NCI-H1048 (cell line): ENCODE measurements around the gene CLDN14.

Source experiments
- DNase-seq: peaks from one replicate; lab custom pipeline; 2025; lab: John Stamatoyannopoulos, UW

The CLDN14 gene

DNA sequence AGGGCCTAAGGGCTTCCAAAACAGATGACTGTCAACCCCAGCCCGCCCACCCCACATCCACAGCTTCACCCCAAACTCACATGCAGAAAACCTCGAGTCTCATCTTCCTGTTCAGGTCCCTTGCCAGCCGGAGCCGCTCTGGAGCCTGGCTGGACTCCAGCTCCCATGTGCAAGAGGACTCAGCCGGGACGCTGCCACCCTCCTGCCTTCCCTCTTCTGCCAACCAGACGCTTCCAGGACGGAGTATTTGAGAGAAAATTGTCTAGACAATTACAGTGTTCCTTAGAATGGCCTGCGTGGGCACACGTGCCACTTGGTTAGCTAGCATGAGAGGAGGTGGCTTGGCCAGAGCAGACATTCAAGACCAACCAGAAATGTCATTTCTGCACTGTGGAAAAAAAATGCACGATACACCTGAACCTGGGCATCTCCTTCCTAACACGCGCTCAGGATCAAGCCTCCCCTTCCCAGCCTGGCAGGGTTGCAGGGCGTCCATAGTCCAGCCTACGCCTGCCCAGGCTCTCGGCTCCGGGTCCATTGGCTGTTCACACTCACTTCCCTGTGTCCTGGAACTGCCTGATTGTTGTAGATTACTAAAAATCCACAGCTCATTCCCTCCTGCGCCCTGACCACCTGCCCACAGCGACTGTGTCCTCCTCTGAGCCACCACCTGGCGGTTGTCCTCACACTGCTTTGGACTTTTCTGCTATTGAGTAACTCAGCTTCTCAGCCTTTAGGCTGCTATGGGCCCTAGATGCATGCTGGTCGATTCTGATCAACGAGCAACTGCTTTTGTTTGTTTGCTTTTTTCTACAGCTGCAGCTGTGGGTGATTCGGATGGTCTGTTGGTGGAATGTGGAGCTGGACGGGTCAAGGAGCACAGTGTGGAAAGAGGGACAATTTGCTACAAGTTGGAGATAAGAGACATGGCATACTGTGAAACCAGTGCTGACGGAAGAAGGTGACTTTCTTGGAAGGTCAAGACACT, at the start of gene CLDN14:
Gene CLDN14, minus strand, starts transcription at position 708 of the 988 bp plus-strand sequence. CDS start 18,427 bp downstream, outside the sequence.
- no peak for DNase-seq

DNA sequence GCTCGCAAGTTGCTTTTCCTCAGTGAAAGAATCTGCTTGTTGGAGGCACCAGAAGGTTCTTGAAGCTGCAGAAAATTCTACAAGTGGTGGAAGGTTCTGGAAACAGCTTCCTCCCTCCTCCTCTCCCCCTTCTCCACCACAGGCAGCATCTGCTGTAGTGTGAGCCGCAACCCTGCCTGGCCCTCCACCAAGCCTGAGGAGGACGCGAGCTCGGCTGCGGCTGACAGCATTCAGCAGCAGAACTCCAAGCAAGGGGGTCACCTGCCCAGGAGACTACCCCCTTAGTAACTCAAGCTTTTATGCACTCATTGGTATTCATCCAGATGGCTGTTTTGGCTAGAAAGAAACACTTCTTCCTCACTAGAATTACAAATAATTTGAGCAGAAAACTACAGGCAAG, 48.8 kb upstream of the CLDN14 start:
- DNase-seq: no peak

GRCh38 chr21:36527317-36527716, 47.4 kb upstream of the CLDN14 start:
- no peak for DNase-seq

DNA sequence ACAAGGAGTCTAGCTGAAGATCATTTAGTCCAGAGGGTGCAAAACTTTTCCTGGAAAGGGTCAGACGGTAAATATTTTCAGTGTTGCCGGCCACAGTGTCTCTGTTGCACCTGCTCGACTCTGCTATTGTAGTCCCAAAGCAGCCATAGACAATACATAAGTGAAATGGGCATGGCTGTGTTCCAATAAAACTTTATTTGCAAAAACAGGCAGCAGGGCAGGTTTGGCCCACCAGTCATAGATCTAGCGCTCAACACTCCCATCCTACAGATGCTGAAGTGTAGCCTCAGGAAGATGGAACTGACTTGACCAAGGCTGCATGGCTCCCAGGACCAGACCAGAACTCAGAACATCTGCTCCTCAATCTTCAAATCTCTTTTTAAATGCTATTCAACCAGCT, 46.2 kb upstream of the CLDN14 start:
- DNase-seq: no peak

GRCh38 chr21:36524477-36524876, 44.6 kb upstream of the CLDN14 start:
- DNase-seq: no peak

DNA sequence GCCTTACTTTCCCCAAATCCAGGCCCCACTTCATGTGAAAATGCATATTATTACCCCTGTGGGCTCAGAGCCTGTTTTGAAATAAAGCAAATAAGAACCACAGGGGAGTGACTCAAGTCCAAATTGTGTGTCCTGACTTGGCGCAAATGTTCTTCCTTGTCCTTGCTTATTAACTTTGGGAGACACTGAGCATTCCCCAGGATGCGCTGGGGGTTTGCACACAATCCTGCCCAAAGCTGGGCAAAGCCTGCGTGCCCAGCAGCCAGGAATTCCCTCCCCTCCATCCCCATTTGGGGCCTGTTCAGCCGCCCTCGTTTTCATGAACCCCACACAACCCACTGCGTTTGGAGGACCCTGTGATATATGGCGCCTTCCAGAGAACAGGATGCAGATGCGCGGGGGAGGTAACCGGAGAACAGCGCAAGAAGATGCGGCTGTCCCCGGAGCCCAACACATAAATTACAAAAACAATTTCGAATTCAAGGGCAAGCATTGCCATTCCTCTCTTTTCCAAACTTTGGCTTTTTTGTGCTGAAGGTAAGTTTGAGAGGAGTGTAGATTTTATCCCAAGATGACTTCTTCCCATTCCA, 42.4 kb upstream of the CLDN14 start:
- DNase-seq: no peak

GRCh38 chr21:36518883-36519492, 39.1 kb upstream of the CLDN14 start:
- no peak for DNase-seq

- DNase-seq: no peak
Measured at GRCh38 chr21:36517366-36518075, 37.6 kb upstream of the CLDN14 start.

- DNase-seq: no peak
Measured at GRCh38 chr21:36516281-36516680, 36.4 kb upstream of the CLDN14 start.

GRCh38 chr21:36513430-36513829, 33.5 kb upstream of the CLDN14 start:
- DNase-seq: no peak

DNA sequence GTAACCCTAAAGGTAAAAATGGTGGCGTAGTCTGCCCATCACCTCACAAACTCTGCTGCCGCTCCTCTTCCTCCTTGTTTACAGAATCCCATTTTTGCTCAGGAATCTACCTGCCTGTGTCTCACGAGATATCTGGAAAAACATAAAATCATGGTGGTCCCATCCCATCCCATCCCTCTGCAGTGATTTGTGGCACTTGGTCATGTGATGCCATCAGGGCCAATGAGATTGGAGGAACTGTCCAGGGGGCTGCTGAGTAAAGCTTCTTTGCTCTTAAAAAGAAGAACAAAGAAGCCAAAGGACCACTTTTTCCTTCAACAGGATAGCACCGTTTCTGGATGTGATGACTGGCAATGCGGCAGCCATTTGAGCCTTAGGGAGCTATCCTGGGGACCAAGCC, 33.0 kb upstream of the CLDN14 start:
- DNase-seq: no peak

GRCh38 chr21:36511484-36512220, 31.7 kb upstream of the CLDN14 start:
- no peak for DNase-seq

GRCh38 chr21:36510911-36511310, 31.0 kb upstream of the CLDN14 start:
- no peak for DNase-seq

DNA sequence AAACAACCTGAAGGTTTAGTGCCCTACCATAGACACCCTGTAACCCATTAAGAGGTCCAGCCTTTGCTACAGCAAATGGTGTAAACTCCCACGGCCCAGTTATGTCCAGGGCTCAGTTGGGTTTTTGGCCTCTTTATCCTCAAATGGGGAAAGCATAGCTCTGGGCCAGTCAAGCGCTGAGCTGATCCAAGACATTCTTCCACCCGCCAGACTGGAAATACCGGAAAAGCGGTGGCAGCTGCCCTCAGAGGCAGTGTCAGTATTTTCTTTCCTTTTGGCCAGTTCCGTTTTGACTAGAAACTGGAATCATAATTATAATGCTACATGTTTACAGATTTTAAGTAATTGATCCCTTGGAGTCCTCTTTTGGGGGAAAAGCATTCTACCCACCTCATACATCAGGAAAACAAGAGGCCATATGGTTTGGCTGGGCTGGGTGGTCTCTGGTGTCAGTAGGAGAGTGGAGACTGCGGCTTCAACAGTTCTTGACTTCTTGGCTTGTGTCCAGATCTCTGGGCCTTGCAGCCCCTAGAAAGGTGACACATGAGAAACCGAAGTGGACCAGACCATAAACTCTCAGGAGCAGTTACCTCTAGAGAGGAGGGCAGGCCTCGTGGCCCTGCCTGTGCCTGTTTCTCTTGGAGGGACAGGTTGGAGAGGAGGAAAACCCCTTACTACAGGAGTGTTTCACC, 30.2 kb upstream of the CLDN14 start:
- no peak for DNase-seq

DNA sequence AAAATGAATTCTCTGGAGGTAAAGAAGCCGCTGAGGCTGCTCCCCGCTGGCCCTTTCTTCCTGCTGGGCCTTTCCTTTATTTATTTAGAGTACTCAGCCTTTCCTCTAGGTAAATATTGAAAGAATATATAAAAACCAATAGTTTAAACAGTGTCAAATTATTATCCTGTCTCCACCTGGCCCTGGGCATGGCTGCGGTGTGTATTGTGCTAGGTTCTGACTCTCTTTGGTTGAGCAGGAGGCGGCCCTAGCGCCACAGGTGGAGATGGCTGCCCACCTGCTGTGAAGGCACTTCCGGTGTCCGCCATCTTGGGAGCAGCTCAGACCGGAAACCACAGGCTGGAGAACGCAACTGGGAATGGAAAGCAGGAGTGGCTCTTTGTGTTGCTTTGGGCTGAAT, 29.0 kb upstream of the CLDN14 start:
- no peak for DNase-seq

DNA sequence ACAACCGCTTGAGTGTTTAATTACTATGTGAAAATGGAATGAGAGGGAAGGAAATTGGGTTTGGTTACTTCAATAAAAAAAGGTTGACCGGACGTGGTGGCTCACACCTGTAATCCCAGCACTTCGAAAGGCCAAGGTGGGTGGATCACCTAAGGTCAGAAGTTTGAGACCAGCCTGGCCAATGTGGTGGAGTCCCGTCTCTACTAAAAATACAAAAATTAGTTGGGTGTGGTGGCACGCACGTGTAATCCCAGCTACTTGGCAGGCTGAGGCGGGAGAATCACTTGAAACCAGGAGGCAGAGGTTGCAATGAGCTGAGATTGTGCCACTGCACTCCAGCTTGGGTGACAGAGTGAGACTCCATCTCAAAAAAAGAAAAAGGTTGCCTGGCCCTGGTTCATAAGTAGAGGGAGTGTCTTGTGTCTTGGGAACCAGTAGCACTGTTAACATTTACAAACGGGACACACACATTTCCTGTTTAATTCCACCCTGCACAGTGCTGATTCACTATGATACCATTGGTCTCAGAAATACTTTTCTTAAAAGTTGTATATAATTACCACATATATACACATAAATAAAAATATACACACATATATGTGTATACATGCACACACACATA, 27.6 kb upstream of the CLDN14 start:
- DNase-seq: no peak

- no peak for DNase-seq
Measured at GRCh38 chr21:36506482-36506881, 26.6 kb upstream of the CLDN14 start.

GRCh38 chr21:36504067-36505058, 24.4 kb upstream of the CLDN14 start:
- DNase-seq: peak; percentile 26

GRCh38 chr21:36502365-36502764, 22.4 kb upstream of the CLDN14 start:
- DNase-seq: no peak
